RWPE2 (cell line): ENCODE data around the gene ZFYVE27.

Experiments used
- ATAC-seq: fragments of 200-7000 bp; cut with Tn5 transposase; 3 replicates; pipeline ENCODE4 v1.9.1; 2021; ENCODE audit warnings: low read depth
- DNase-seq: peaks from one replicate; pipeline ENCODE4 v3.0.0-alpha.2; 2020; ENCODE audit warnings: low spot score
- H3K27ac ChIP-seq: fragments of 450-650 bp; 2 replicates; pipeline ENCODE4 v1.5.1; 2017; ENCODE audit warnings: mild to moderate bottlenecking; ENCODE audit not compliant: poor library complexity, severe bottlenecking
- H3K27me3 ChIP-seq: fragments of 250-450 bp; sonication (Bioruptor Pico); 2 replicates; pipeline ENCODE4 v1.5.1; 2021; ENCODE audit warnings: mild to moderate bottlenecking, moderate library complexity; ENCODE audit not compliant: insufficient read depth, poor library complexity, severe bottlenecking
- H3K36me3 ChIP-seq: fragments of 250-450 bp; sonication (Bioruptor Pico); 2 replicates; pipeline ENCODE4 v1.5.1; 2020; ENCODE audit warnings: low read depth, mild to moderate bottlenecking, moderate library complexity
- H3K4me1 ChIP-seq: fragments of 250-450 bp; sonication (Bioruptor Pico); 2 replicates; pipeline ENCODE4 v1.5.1; 2021; ENCODE audit warnings: mild to moderate bottlenecking, moderate library complexity; ENCODE audit not compliant: insufficient read depth, poor library complexity, severe bottlenecking
- H3K4me3 ChIP-seq: fragments of 250-450 bp; sonication (Bioruptor Pico); 2 replicates; pipeline ENCODE4 v1.5.1; 2021; ENCODE audit warnings: mild to moderate bottlenecking, moderate library complexity; ENCODE audit not compliant: severe bottlenecking
- H3K9me3 ChIP-seq: fragments of 250-450 bp; sonication (Bioruptor Pico); 2 replicates; pipeline ENCODE4 v1.5.1; 2021; ENCODE audit warnings: mild to moderate bottlenecking, moderate library complexity; ENCODE audit not compliant: severe bottlenecking
- TF ChIP-seq, protein P1 (sequence below): fragments of 450-650 bp; IDR thresholded peaks from one replicate; pipeline ENCODE4 v1.5.1; 2017; ENCODE audit warnings: mild to moderate bottlenecking, moderate library complexity; ENCODE audit not compliant: poor library complexity, severe bottlenecking

Gene ZFYVE27

DNA sequence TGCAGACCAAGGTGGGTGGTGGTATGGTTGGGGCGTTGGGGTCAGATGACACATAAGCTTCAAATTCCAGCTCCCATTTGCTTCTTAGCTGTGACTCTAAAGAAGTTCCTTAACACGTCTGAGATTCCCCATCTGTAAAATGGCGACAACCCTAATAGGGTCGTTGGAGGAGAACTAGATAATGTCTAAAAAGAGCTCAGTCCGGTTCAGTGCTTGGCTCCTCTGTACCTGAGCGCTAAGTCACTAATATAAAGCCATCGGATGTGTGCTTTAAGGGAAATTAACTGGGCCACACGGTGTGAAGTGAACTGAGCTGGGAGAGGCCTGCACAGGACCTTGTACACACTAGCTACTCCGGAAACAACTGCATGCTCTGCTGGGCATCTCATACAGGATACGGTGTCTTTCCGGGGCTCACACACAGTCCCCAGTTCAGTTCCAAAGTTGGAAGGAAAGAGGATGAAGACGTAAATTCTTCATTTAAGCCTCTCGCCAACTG lies 476 bp upstream of the ZFYVE27 start:
- DNase-seq (no peak), ATAC-seq (peak; percentile 3; the same call in 1 of the 3 replicates)
- TF ChIP-seq, protein P1, sequence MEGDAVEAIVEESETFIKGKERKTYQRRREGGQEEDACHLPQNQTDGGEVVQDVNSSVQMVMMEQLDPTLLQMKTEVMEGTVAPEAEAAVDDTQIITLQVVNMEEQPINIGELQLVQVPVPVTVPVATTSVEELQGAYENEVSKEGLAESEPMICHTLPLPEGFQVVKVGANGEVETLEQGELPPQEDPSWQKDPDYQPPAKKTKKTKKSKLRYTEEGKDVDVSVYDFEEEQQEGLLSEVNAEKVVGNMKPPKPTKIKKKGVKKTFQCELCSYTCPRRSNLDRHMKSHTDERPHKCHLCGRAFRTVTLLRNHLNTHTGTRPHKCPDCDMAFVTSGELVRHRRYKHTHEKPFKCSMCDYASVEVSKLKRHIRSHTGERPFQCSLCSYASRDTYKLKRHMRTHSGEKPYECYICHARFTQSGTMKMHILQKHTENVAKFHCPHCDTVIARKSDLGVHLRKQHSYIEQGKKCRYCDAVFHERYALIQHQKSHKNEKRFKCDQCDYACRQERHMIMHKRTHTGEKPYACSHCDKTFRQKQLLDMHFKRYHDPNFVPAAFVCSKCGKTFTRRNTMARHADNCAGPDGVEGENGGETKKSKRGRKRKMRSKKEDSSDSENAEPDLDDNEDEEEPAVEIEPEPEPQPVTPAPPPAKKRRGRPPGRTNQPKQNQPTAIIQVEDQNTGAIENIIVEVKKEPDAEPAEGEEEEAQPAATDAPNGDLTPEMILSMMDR, result no peak
- H3K27ac ChIP-seq, result peak overlapping the region; percentile 44
- peak overlapping the region; percentile 89 for H3K4me3 ChIP-seq
- peaks cover 30% of the 10 kb centered on the region for H3K36me3 ChIP-seq
- H3K4me1 ChIP-seq, result peaks cover 5% of the 10 kb centered on the region
- no peaks in the 10 kb centered on the region for H3K27me3 ChIP-seq
- no peaks in the 10 kb centered on the region for H3K9me3 ChIP-seq

DNA sequence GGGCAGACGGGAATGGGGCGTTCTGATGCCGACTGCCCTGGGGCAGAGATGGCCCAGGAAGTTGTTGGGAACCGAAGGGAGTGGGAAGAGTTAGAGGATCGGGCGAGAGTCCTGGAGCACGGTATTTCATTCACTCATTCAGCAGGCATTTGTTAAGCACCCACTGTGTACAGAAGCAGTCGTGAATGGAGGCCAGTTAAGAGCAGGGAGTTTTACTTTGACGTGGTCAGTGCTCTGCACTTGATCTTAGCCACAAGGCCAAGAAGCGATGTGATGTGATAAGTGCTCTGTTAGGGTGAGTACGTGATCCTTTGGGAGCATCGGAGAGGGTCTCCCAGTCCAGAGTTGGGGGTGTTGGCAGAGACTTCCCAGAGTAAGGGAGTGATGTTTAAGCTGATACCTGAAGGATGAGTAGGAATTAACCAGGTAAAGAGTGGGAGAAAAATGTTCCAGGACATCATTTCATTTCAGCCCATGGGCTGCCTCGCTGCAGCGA lies 890 bp downstream of the ZFYVE27 start:
- Histone ChIP-seq H3K4me1 (peaks cover 5% of the 10 kb centered on the region), H3K36me3 (peaks cover 44% of the 10 kb centered on the region), H3K27me3 (no peaks in the 10 kb centered on the region), H3K27ac (peak overlapping the region; percentile 44), H3K9me3 (no peaks in the 10 kb centered on the region), H3K4me3 (peak overlapping the region; percentile 89)
- TF ChIP-seq, protein P1, result no peak
- ATAC-seq, result no peak
- no peak for DNase-seq

DNA sequence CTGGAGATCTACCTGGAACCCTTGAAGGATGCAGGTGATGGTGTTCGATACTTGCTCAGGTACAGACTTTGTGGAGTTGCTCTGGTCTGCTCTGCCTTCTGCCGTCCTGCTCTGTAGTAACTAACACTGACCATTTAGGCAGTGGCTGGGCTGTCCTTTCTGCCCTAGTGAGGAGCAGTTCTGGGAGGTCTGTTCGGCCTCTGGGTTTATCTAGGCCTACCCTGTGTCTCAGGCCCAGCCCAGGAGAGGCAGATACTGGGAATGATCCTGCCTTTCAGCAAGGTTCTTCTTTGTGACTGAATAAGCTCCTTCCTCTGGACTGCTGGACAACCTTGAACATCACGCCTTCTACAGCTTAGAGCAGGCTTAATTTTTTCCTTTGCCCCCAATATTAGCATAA lies 1.7 kb downstream of the ZFYVE27 start:
- TF ChIP-seq, protein P1, result no peak
- no peak for ATAC-seq
- peaks cover 5% of the 10 kb centered on the region for H3K4me1 ChIP-seq
- H3K27me3 ChIP-seq, result no peaks in the 10 kb centered on the region
- H3K27ac ChIP-seq, result no peak overlapping the region
- no peaks in the 10 kb centered on the region for H3K9me3 ChIP-seq
- no peak overlapping the region for H3K4me3 ChIP-seq
- DNase-seq, result no peak
- H3K36me3 ChIP-seq, result peaks cover 52% of the 10 kb centered on the region

DNA sequence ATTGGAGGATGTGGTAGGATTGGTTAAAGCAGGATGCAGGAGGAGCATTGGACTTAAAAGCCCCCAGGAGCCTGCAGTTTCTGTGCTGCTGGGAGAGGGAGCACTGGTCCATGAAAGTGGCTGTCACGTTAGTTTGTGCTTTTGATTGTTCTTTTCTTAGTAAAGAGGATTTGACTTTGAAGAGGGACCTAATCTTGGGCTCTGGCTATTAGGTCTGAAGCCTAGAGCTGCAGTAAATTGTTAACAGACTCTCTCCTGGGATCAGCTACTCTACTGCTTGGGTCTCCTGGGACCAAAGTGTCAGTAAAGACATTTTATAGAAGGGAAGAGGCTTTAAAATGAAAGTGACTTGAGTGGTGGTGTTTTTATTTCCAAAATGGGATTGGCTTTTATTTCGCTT lies 3.7 kb downstream of the ZFYVE27 start:
- Histone ChIP-seq H3K27me3 (no peaks in the 10 kb centered on the region), H3K27ac (no peak overlapping the region), H3K4me1 (peaks cover 5% of the 10 kb centered on the region), H3K36me3 (peaks cover 71% of the 10 kb centered on the region), H3K4me3 (no peak overlapping the region), H3K9me3 (no peaks in the 10 kb centered on the region)
- ATAC-seq (no peak), DNase-seq (no peak)
- TF ChIP-seq, protein P1, result no peak

DNA sequence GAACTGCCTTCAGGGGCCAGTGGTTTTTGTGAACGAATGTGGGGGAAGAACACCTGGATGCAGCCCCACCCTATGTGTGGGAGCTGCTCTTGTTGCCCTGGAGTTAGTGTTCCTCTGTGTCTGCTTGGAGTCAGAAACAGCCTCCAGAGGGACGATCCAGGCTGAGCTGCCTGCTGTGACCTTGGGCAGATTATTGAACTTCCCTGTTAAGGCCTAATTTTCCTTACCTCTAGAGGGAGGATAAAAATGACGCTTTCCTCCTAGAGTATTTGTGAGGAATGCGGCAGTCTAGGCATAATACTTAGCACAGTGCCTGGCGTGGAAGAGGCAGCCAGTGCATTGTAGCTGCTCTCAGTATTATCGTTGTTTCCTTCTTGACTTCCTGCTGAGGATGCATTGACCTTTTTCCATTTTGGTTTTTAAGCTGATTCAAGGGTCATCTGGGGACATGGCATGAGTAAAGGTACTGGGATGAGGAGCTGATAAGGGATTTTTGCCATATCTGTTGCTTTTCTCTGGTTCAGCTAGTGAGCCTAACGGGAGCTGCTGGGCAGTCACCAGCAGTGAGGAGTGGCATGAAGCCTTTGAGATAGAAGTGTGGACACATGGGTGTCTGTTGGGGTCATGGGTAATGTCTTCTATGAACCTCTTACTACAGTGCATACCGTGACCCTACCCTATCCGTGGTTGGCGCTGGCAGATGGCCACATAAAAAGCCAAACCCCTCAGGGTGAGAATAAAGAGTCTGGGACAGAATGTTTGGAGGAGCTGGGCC lies 6.4 kb downstream of the ZFYVE27 start:
- no peak for DNase-seq
- no peak for ATAC-seq
- no peak overlapping the region for H3K4me3 ChIP-seq
- H3K4me1 ChIP-seq, result peaks cover under 1% of the 10 kb centered on the region
- no peaks in the 10 kb centered on the region for H3K27me3 ChIP-seq
- TF ChIP-seq, protein P1, result no peak
- H3K36me3 ChIP-seq, result peaks cover 89% of the 10 kb centered on the region
- H3K27ac ChIP-seq, result no peak overlapping the region
- H3K9me3 ChIP-seq, result no peaks in the 10 kb centered on the region
